GM19395 (cell line): ENCODE measurements around the gene UNKL.

Experiments used
- ATAC-seq: cut with Tn5 transposase; IDR thresholded peaks from one replicate; pipeline ENCODE4 v1.9.1; 2021; ENCODE audit warnings: mild to moderate bottlenecking, moderate library complexity; ENCODE audit not compliant: unreplicated experiment

Gene UNKL

GRCh38 chr16:1414532-1415260 lies at the start of gene UNKL:
UNKL (minus strand) TSS chr16:1414704; CDS start chr16:1414691, 13 bp downstream.
- ATAC-seq: peak; percentile 41

- ATAC-seq: no peak
Measured at GRCh38 chr16:1461146-1461545, 46.6 kb upstream of the UNKL start.

- no peak for ATAC-seq
Measured at GRCh38 chr16:1460602-1461138, 46.2 kb upstream of the UNKL start.

GRCh38 chr16:1459967-1460366 lies 45.5 kb upstream of the UNKL start:
- ATAC-seq: no peak

GRCh38 chr16:1458977-1459341 lies 44.5 kb upstream of the UNKL start:
- ATAC-seq: no peak

GRCh38 chr16:1458336-1458976 lies 44.0 kb upstream of the UNKL start:
- ATAC-seq: no peak

- no peak for ATAC-seq
Measured at GRCh38 chr16:1457489-1458245, 43.2 kb upstream of the UNKL start.

GRCh38 chr16:1456951-1457350 lies 42.4 kb upstream of the UNKL start:
- ATAC-seq: no peak

GRCh38 chr16:1455190-1456171 lies 41.0 kb upstream of the UNKL start:
- no peak for ATAC-seq

GRCh38 chr16:1454561-1454960 lies 40.1 kb upstream of the UNKL start:
- ATAC-seq: no peak

GRCh38 chr16:1453316-1453715 lies 38.8 kb upstream of the UNKL start:
- ATAC-seq: no peak

- ATAC-seq: no peak
Measured at GRCh38 chr16:1452530-1452929, 38.0 kb upstream of the UNKL start.

- ATAC-seq: no peak
Measured at GRCh38 chr16:1451702-1452392, 37.3 kb upstream of the UNKL start.

- no peak for ATAC-seq
Measured at GRCh38 chr16:1450841-1451240, 36.3 kb upstream of the UNKL start.

- ATAC-seq: no peak
Measured at GRCh38 chr16:1450218-1450617, 35.7 kb upstream of the UNKL start.

- ATAC-seq: no peak
Measured at GRCh38 chr16:1449201-1449788, 34.8 kb upstream of the UNKL start.

GRCh38 chr16:1448536-1449116 lies 34.1 kb upstream of the UNKL start:
- no peak for ATAC-seq

- ATAC-seq: no peak
Measured at GRCh38 chr16:1447965-1448364, 33.5 kb upstream of the UNKL start.
